NCI-H2227 treated with DMSO at 0.1 percent for 48 hours (cell line): ENCODE results near the gene SEPTIN2.
"Not testable (repeated sequence)": the region's sequence is repeated elsewhere in the genome, so short reads cannot be mapped to it uniquely, and the experiment has no call there.

ENCODE experiments used
- DNase-seq: peaks from one replicate; lab custom pipeline; 2025; lab: John Stamatoyannopoulos, UW

SEPTIN2 gene

DNA sequence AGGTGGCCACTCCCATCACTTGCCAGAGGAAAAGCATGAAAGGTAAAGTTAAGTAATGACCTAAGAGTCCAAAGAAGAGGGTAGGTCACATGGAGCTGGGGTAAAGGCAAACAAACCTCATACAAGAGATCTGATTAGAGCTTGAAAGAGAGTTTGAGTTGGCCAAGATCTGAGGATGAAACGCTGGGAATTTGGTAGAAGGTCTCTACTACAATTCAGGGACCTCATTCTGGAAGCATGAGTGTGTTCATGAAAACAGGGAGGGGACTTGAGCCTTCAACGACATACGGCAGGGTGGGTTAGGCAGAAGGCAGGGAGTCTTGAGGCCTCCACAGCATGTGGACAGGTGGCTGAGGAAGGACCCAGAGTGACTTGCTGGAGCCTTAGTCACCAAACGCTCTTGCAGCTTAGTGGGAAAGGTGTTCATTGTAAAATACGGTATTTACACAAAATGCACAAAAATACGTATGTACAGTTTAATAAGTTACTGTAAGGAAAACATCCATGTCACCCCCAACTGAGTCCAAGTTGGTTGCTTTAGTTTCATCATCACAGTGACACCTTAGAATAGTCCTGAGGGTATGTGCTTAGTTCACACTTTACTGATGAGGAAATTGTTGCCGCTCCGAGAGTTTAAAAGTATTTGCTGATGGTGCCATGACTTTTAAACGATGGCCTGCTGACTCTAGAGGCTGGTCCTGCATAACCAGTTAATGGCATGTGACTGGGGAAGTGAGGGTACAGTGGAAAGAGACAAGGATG lies 35.3 kb downstream of the SEPTIN2 start:
- no peak for DNase-seq

- DNase-seq: no peak
These were observed 35.9 kb downstream of the SEPTIN2 start for GRCh38 chr2:241351640-241352031.

DNA sequence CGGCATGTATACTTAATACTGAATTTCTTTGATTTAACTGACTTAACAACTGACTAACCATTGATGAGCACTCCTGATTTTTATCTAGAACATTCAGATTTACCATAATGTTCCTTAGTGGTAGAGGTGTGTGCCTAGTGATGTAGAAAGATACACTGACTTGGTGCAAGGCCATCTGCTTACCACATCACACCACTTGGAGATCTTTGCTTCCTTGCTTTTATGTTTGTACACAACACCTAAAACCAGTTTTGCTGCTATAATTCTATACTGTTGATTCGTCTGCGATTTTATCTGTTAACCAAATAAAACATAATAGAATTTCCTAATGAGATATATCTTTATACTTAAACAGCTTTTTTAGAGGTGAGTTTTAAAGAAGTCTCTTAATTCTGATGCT lies 36.5 kb downstream of the SEPTIN2 start:
- no peak for DNase-seq

DNA sequence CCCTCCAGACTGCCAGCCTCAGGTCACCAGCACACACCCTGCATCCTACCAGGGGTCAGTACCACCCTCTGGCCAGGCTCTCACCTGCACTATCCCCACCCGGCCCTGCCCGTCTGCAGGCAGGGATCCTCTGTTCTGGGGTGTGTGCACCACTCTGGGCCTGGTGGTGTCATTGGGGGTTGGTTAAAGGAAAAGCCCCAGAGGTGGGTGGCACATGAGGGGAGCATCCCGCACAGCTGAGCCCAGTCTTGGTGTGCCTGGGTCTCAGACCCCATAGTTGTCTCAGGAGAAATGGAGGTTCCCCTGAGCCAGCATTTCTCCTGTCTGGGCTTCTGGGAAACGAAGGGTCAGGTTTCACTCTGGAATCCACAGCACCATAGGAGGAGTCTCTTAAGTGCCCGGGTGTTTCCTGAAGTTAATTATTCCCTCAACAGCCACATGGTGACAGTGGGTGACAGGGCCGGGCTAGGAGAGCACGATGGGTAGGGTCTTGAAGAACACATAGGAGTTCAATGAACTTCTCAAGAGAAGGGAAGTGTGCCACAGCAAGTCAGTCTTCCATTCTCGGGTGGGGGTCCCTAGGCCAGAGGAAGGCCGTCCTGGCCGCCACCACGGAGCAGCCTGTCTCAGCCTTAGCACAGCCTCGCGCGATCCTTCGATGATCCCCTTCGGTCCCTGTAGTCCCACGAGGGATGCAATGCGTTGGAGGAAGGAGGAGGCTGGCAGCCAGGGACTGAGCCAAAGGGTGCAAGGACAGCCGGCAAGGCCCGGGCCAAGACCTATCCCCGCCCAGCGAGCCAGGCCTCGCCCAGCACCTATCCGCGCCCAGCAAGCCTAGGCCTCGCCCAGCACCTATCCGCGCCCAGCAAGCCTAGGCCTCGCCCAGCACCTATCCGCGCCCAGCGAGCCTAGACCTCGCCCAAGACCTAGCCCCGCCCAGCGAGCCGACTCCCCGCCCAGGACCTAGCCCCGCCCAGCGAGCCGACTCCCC lies 39.2 kb downstream of the SEPTIN2 start:
- peak; percentile 15 for DNase-seq

- peak; percentile 99 for DNase-seq
These were observed 40.5 kb downstream of the SEPTIN2 start, which contains the start of gene FARP2 for GRCh38 chr2:241355983-241356870. Gene FARP2 (plus strand): TSS chr2:241356285. CDS start chr2:241373108, 16,823 bp downstream.

DNA sequence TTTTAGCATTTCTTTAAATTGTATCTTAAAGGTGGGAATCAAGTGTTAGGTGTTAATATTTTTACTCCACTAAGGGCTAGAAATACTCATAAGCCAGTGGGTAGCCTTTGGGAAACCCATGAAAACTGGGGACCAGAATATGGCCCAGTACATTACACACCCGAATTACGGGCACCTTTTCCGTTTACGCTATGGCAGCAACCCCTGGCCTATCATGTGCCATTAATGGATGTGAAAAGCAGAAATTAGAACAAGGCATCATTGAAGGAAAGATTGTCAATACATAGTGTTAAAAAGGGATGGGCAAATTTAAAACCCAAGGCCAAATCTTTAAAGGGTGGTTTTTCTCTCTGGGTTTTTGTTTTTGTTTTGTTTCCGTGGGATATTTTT lies 41.1 kb downstream of the SEPTIN2 start:
- no peak for DNase-seq

GRCh38 chr2:241357531-241357930 lies 41.8 kb downstream of the SEPTIN2 start:
- DNase-seq: no peak

GRCh38 chr2:241358470-241358869 lies 42.7 kb downstream of the SEPTIN2 start:
- DNase-seq: no peak

GRCh38 chr2:241359481-241360045 lies 43.8 kb downstream of the SEPTIN2 start:
- no peak for DNase-seq

GRCh38 chr2:241363426-241363825 lies 47.7 kb downstream of the SEPTIN2 start:
- DNase-seq: no peak

- DNase-seq: no peak
These were observed 49.1 kb downstream of the SEPTIN2 start for GRCh38 chr2:241364781-241365180.

- no peak for DNase-seq
These were observed 51.0 kb downstream of the SEPTIN2 start for GRCh38 chr2:241366678-241367077.

- no peak for DNase-seq
These were observed 52.9 kb downstream of the SEPTIN2 start for GRCh38 chr2:241368643-241369042.

DNA sequence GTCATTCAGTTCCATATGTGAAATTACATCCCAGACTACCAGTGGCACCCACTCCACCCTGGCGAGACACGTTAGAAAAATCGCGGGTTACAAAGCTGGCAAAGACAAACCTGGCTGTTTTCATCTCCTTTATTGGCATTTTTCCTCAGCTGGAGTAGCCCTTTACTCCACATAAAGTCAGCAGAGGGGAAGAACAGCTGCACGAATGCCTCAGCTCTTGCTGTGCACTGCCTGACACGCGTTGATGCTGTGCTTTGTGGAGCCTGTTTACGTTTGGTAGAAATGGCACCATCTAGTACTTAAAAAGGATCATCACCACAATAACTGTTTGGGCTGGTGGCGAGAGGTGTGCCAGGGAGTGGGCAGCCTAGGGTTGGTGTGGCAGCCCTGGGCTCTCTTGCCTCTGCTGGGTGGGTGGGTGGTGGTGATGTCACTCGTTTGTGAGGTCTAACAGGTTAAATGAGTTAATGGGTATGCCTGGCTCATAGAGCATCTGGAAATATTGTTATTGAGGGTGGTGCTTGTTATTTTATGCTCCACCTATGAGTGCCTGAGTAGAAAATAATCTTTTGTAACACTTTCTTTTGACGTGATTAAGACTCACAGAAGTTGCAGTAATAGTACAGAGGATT lies 56.8 kb downstream of the SEPTIN2 start:
- DNase-seq: no peak

GRCh38 chr2:241373446-241373845 lies 57.7 kb downstream of the SEPTIN2 start:
- DNase-seq: no peak

GRCh38 chr2:241373906-241374305 lies 58.2 kb downstream of the SEPTIN2 start:
- DNase-seq: not testable (repeated sequence)

GRCh38 chr2:241375300-241375699 lies 59.6 kb downstream of the SEPTIN2 start:
- DNase-seq: no peak

GRCh38 chr2:241376808-241377207 lies 61.1 kb downstream of the SEPTIN2 start:
- DNase-seq: no peak

GRCh38 chr2:241378816-241379215 lies 63.1 kb downstream of the SEPTIN2 start:
- no peak for DNase-seq

DNA sequence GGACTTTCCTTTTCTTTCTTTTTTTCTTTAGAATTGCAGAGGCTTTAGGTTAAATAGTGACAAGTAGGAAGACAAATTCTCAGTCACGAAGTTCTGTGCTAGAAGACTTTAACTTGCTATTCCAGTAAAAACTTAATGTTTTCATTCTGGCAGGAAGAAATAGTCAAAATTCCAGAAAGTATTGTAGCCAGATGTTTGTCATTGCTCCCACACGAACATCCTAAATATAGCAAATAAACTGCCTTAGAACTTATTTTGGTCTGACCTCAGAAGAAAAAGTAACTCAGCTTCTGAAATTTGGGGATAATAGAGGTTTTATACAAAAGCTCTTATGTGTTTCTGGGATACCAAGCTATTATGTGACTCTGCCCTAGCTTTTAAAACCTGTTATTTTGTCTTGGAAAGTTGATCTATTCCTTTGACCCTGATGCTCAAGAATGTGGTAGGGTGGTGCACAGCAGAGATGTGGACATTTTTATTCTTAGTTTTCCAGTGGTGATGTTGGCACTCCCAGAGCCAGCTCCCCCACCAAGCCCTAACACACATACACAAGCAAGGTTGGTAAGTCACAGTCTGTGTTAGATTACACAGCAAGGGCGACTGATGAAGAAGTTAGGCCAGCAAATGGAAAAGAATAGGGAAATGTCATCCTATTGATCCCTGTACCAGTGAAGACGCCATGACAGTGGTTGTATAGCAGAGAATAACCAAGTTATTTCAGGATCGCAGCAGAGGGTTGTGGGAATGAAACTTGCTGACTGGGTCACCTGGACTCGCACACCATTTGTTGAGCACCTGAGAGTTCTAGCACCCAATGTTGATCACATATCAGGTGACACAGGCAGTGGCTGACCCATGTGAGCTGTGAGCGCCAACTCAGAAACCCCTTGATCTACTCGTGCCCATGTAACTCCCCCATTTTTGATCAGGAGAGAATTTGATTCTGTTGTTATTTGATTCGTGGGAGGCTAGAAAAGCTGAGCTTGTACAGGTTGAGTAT lies 64.1 kb downstream of the SEPTIN2 start:
- no peak for DNase-seq
